Kidney (tissue), 14 donors: ENCODE data around the gene ENPP5. TPM values are rescaled to one million over a fixed set of nuclear protein-coding genes. Genes with fewer than 3 reads are reported as not detected.
"Not testable (repeated sequence)": the region's sequence is repeated elsewhere in the genome, so short reads cannot be mapped to it uniquely, and the experiment has no call there.

Experiments
- DNase-seq, 5 donors: peaks; one replicate each; pipeline ENCODE4 v3.0.0-alpha.2; 2013 to 2020
- FAIRE-seq: peaks from 2 replicates; lab custom pipeline; 2012; peaks lifted over from hg19 to GRCh38; lab: Jason Lieb, UNC
- H3K27ac ChIP-seq, 2 donors: one replicate each; pipeline ENCODE4 v1.7.0; 2013; ENCODE audit warnings: low read depth in 2 of 2, low read length in 2 of 2, inconsistent platforms in 1 of 2
- H3K27me3 ChIP-seq: one replicate; pipeline ENCODE4 v1.7.1; 2013; ENCODE audit warnings: low read length, inconsistent platforms; ENCODE audit not compliant: control insufficient read depth, insufficient read depth
- H3K36me3 ChIP-seq, 3 donors: one replicate each; pipeline versions ENCODE4 v1.7.0 to v1.7.1; 2013; ENCODE audit warnings: low read length in 3 of 3, control low read depth in 1 of 3, inconsistent platforms in 1 of 3; ENCODE audit not compliant: insufficient read depth in 3 of 3, control insufficient read depth in 2 of 3
- H3K4me1 ChIP-seq, 3 donors: one replicate each; pipeline versions ENCODE4 v1.7.0 to v1.7.1; 2013; ENCODE audit warnings: low read length in 3 of 3, inconsistent platforms in 1 of 3, low read depth in 1 of 3; ENCODE audit not compliant: control insufficient read depth in 2 of 3, insufficient read depth in 2 of 3
- H3K4me3 ChIP-seq, 3 donors: one replicate each; pipeline versions ENCODE4 v1.7.0 to v1.8.1; 2013; ENCODE audit warnings: low read length in 3 of 3, control low read depth in 1 of 3, inconsistent platforms in 1 of 3
- H3K9ac ChIP-seq, 3 donors: one replicate each; pipeline versions ENCODE4 v1.7.0 to v1.7.1; 2013; ENCODE audit warnings: low read length in 3 of 3, control low read depth in 1 of 3, inconsistent platforms in 1 of 3
- H3K9me3 ChIP-seq, 3 donors: one replicate each; pipeline versions ENCODE4 v1.7.0 to v1.7.1; 2013; ENCODE audit warnings: low read length in 3 of 3, control low read depth in 1 of 3, inconsistent platforms in 1 of 3; ENCODE audit not compliant: control insufficient read depth in 2 of 3, insufficient read depth in 1 of 3
- CTCF ChIP-seq: IDR thresholded peaks from 3 replicates; pipeline ENCODE4 v1.5.1; 2012; ENCODE audit warnings: mild to moderate bottlenecking, moderate library complexity, borderline replicate concordance; ENCODE audit not compliant: insufficient read depth; ENCODE audit errors: extremely low read depth
- intact Hi-C: fragments of 100-400 bp; cut with DNase I; formaldehyde crosslinking; loops from one replicate; pipeline ENCODE4 v1.11.1; 2022
- polyA plus RNA-seq: library from polyadenylated mRNA; stranded (reverse); fragments of 350-450 nt; fragmentation: Illumina TruSeq; extraction: RNeasy Lipid Tissue Mini Kit (QIAGEN cat#74804); gene quantifications from one replicate; pipeline ENCODE4 v1.2.3, GENCODE V29; 2014; ENCODE audit warnings: low read depth, low replicate concordance; ENCODE audit not compliant: insufficient read depth
- total RNA-seq: library from RNA; stranded (reverse); fragmentation: NEBNext Ultra II Directional; extraction: Animal tissue kit (Norgen Biotek cat#: 25700); gene quantifications from one replicate; pipeline ENCODE4 v1.2.1, GENCODE V29; 2021
- donor health status: control.
- donor health status: control.
- donor health status: control.
- donor health status: control.
- donor health status: control.
- donor health status: DM: yes; HTN: yes; CAD: no.
- donor health status: Normal renal cell carcinoma (clear cell type).

Gene ENPP5
- total and polyA plus RNA-seq, 2 donors from 2014 or later = 21.5 to 22.9 TPM

GRCh38 chr6:46156701-46157100, 14.1 kb downstream of the ENPP5 start:
- DNase-seq = no peak
- no peaks in the 10 kb centered on the region for H3K9me3 ChIP-seq
- FAIRE-seq = no peak
- intact Hi-C loops = no loop called here
- no peaks in the 10 kb centered on the region for H3K27me3 ChIP-seq
- H3K36me3 ChIP-seq = no peaks in the 10 kb centered on the region
- TF ChIP-seq CTCF = no peak
- H3K27ac ChIP-seq = no peak overlapping the region
- no peak overlapping the region for H3K9ac ChIP-seq
- no peaks in the 10 kb centered on the region for H3K4me1 ChIP-seq
- no peak overlapping the region for H3K4me3 ChIP-seq

- H3K9me3 ChIP-seq, intact Hi-C loops, FAIRE-seq, DNase-seq, H3K4me3 ChIP-seq, H3K4me1 ChIP-seq, H3K9ac ChIP-seq, H3K36me3 ChIP-seq, H3K27ac ChIP-seq, H3K27me3 ChIP-seq: not testable (repeated sequence)
Measured at GRCh38 chr6:46149066-46149465, 21.7 kb downstream of the ENPP5 start.

DNA sequence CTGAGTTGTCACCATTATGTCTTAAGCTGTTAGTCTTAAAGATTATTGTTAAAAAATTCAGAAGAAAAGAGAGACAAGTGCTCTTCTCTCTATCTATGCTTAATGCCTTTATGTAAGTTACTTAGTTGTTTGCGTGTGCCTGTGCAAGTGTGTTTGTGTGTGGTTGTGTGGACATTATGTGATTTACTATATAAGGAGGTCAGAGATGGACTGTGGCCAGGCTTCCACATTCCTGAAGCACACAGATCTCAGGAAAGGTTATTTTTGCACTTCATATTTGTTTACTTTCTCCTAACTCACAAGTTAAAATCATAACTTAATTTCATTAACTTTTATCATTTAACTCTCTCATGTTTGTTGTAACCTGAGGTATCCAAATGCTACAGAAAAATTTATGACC, 26.5 kb downstream of the ENPP5 start:
- H3K9ac ChIP-seq = no peak overlapping the region
- peaks cover 0 to 2% (median 0%) of the 10 kb centered on the region in 3 donors for H3K36me3 ChIP-seq
- intact Hi-C loops = no loop called here
- no peak for TF ChIP-seq CTCF
- no peak for DNase-seq
- H3K4me3 ChIP-seq = no peak overlapping the region
- no peak overlapping the region for H3K27ac ChIP-seq
- FAIRE-seq = no peak
- no peaks in the 10 kb centered on the region for H3K27me3 ChIP-seq
- H3K9me3 ChIP-seq = no peaks in the 10 kb centered on the region
- no peaks in the 10 kb centered on the region for H3K4me1 ChIP-seq

DNA sequence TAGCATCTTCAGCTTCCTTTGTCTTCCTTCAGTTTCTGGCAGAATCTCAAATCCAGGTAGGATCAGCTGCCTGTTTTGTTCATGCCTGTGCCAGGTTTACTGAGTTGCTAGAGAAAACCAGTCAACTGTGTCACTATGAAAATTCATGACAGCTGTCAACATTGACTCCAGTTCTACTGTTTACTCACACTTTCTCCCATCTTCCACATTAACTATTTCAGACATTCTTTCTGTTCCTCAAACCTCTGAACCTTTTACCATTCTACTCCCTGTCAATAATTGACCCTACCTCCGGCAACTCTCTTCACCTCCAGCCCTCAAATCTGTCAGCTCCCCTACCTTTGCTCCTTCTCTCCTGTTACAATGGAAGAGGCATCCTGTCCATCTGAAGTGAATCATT, 32.5 kb downstream of the ENPP5 start:
- Histone ChIP-seq H3K27me3 (no peaks in the 10 kb centered on the region), H3K9me3 (no peaks in the 10 kb centered on the region), H3K36me3 (peaks cover 0 to under 1% (median 0%) of the 10 kb centered on the region in 3 donors), H3K27ac (no peak overlapping the region), H3K4me1 (peaks cover 0 to 7% (median 0%) of the 10 kb centered on the region in 3 donors), H3K4me3 (no peak overlapping the region), H3K9ac (no peak overlapping the region)
- TF ChIP-seq CTCF = no peak
- intact Hi-C loops = no loop called here
- FAIRE-seq = no peak
- DNase-seq = peak in 2 of 5 donors; percentile 19 to 33
